Liver (tissue), 9 donors: ENCODE results near the gene ANGPTL7. TPM values are rescaled to one million over a fixed set of nuclear protein-coding genes. Genes with fewer than 3 reads are reported as not detected.

ENCODE experiments used
- DNase-seq: peaks from one replicate; pipeline ENCODE4 v3.0.0-alpha.2; 2017; ENCODE audit warnings: low spot score
- H3K27ac ChIP-seq, 2 donors: one replicate each; pipeline ENCODE4 v1.7.0; 2013; ENCODE audit warnings: inconsistent platforms in 2 of 2, low read length in 2 of 2, control low read depth in 1 of 2, low read depth in 1 of 2, mild to moderate bottlenecking in 1 of 2
- H3K27me3 ChIP-seq, 4 donors: one replicate each; pipeline versions ENCODE4 v1.6.1 to v1.7.0; 2013; ENCODE audit warnings: low read length in 3 of 4, inconsistent platforms in 1 of 4, mild to moderate bottlenecking in 1 of 4, moderate library complexity in 1 of 4; ENCODE audit not compliant: control insufficient read depth in 4 of 4, insufficient read depth in 4 of 4
- H3K36me3 ChIP-seq, 4 donors: one replicate each; pipeline versions ENCODE4 v1.6.1 to v1.7.0; 2013; ENCODE audit warnings: low read length in 3 of 4, mild to moderate bottlenecking in 3 of 4, low read depth in 1 of 4, moderate library complexity in 1 of 4; ENCODE audit not compliant: control insufficient read depth in 4 of 4, insufficient read depth in 3 of 4
- H3K4me1 ChIP-seq, 4 donors: one replicate each; pipeline versions ENCODE4 v1.6.1 to v1.7.0; 2013; ENCODE audit warnings: low read length in 3 of 4, mild to moderate bottlenecking in 3 of 4, moderate library complexity in 1 of 4; ENCODE audit not compliant: control insufficient read depth in 4 of 4, insufficient read depth in 4 of 4
- H3K4me3 ChIP-seq, 3 donors: one replicate each; pipeline versions ENCODE4 v1.6.1 to v1.7.0; 2013; ENCODE audit warnings: low read length in 3 of 3, control low read depth in 1 of 3, low read depth in 1 of 3, mild to moderate bottlenecking in 1 of 3
- H3K9ac ChIP-seq, 2 donors: one replicate each; pipeline ENCODE4 v1.7.0; 2013; ENCODE audit warnings: low read length in 2 of 2, mild to moderate bottlenecking in 2 of 2, moderate library complexity in 2 of 2, control low read depth in 1 of 2, low read depth in 1 of 2
- H3K9me3 ChIP-seq, 4 donors: one replicate each; pipeline versions ENCODE4 v1.6.1 to v1.7.0; 2013; ENCODE audit warnings: low read length in 3 of 4; ENCODE audit not compliant: control insufficient read depth in 4 of 4
- EGR1 ChIP-seq, 2 donors: IDR thresholded peaks; 2 replicates each; pipeline ENCODE4 v1.6.1; 2016 to 2018; ENCODE audit warnings: antibody characterized with exemption in 2 of 2, low read depth in 2 of 2
- FOXA1 ChIP-seq: IDR thresholded peaks from 2 replicates; pipeline ENCODE4 v1.6.1; 2016; ENCODE audit warnings: antibody characterized with exemption
- FOXA2 ChIP-seq: IDR thresholded peaks from 2 replicates; pipeline ENCODE4 v1.6.1; 2016; ENCODE audit warnings: antibody characterized with exemption
- GABPA ChIP-seq, 2 donors: IDR thresholded peaks in 1 of 2; conservative IDR thresholded peaks in 1 of 2; 2 replicates each; pipeline ENCODE4 v1.6.1; 2016; ENCODE audit warnings: antibody characterized with exemption in 2 of 2, mild to moderate bottlenecking in 1 of 2, moderate library complexity in 1 of 2
- HNF4A ChIP-seq, 2 donors: conservative IDR thresholded peaks; 2 replicates each; pipeline ENCODE4 v1.6.1; 2016; ENCODE audit warnings: antibody characterized with exemption in 2 of 2, mild to moderate bottlenecking in 2 of 2
- NR2F2 ChIP-seq: IDR thresholded peaks from 2 replicates; pipeline ENCODE4 v1.6.1; 2016; ENCODE audit warnings: antibody characterized with exemption
- RAD21 ChIP-seq, 2 donors: IDR thresholded peaks; 2 replicates each; pipeline ENCODE4 v1.6.1; 2016; ENCODE audit warnings: antibody characterized with exemption in 2 of 2, mild to moderate bottlenecking in 2 of 2
- RXRA ChIP-seq, 2 donors: IDR thresholded peaks; 2 replicates each; pipeline ENCODE4 v1.6.1; 2017 to 2018; ENCODE audit warnings: antibody characterized with exemption in 2 of 2, mild to moderate bottlenecking in 1 of 2
- SP1 ChIP-seq: IDR thresholded peaks from 2 replicates; pipeline ENCODE4 v1.6.1; 2018; ENCODE audit warnings: antibody characterized with exemption, mild to moderate bottlenecking
- TAF1 ChIP-seq: conservative IDR thresholded peaks from 2 replicates; pipeline ENCODE4 v1.6.1; 2016; ENCODE audit warnings: antibody characterized with exemption, mild to moderate bottlenecking
- YY1 ChIP-seq: IDR thresholded peaks from 2 replicates; pipeline ENCODE4 v1.6.1; 2016; ENCODE audit warnings: antibody characterized with exemption, mild to moderate bottlenecking
- WGBS: extraction: QIAGEN DNeasy Blood & Tissue Kit; methylation state at CpG from one replicate; pipeline ENCODE4 v1.1.7; 2013; 5-methylcytosine and 5-hydroxymethylcytosine counted together
- polyA plus RNA-seq, 2 donors: library from polyadenylated mRNA; stranded (reverse) in 1 of 2; unstranded in 1 of 2; fragments of 200-250 nt in 1 of 2; fragments of >200 nt in 1 of 2; fragmentation: Nextera tagmentation in 1 of 2; extraction: Ambion mirVana in 1 of 2; gene quantifications; one replicate each; pipeline versions ENCODE4 v1.2.1 to v1.2.3, GENCODE V29; 2013 to 2015
- total RNA-seq, 2 donors: library from RNA; depleted of rRNA; stranded (reverse); fragments of >200 nt; gene quantifications; one replicate each; pipeline ENCODE4 v1.2.3, GENCODE V29; 2014
- TF ChIP-seq, protein P1 (sequence below): IDR thresholded peaks from 2 replicates; pipeline ENCODE4 v1.6.1; 2016; ENCODE audit warnings: antibody characterized with exemption, mild to moderate bottlenecking
- TF ChIP-seq, protein P2 (sequence below): IDR thresholded peaks from 2 replicates; pipeline ENCODE4 v1.6.1; 2016; ENCODE audit warnings: antibody characterized with exemption
- TF ChIP-seq, protein P3 (sequence below): IDR thresholded peaks from 2 replicates; pipeline ENCODE4 v1.6.1; 2016; ENCODE audit warnings: antibody characterized with exemption
- TF ChIP-seq, protein P4 (sequence below): fragments of 150-350 bp; IDR thresholded peaks from 2 replicates; pipeline ENCODE4 v1.5.1; 2017; ENCODE audit warnings: improper control_type of control experiment, low read depth, low read length; ENCODE audit not compliant: missing input control
- TF ChIP-seq, protein P5 (sequence below): IDR thresholded peaks from 2 replicates; pipeline ENCODE4 v1.6.1; 2016; ENCODE audit warnings: antibody characterized with exemption
- donor health status: healthy.
- donor health status: healthy.
- donor health status: healthy.
- donor health status: healthy.
- donor health status: healthy.

ANGPTL7 gene
- total and polyA plus RNA-seq, 4 donors: 0.06 to 0.07 TPM; not detected in 2

DNA sequence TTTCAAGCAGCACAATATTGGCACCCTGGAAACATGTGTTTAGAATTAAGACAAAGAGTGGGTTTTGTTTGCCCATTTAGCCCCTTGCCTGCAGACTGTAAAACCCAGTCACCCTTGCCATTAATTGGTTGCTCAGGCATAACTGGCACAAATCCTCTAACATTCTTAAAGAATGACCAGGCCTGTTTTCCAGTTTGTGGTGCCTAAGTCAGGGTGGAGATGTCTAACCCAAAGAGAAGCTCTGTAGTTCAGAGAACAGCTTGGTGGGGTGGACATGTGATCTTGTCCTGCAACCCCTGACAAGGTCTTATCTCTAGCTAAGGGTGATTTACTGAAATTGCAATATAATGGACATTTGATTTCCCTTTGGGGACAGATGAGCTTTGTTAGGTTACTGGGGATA is 8.8 kb upstream of the ANGPTL7 start:
- TF ChIP-seq GABPA (IDR thresholded peaks at IDR 0.05 in 1 of 2, conservative IDR thresholded peaks at IDR 0.05 in 1 of 2): no peak
- TF ChIP-seq, protein P1, sequence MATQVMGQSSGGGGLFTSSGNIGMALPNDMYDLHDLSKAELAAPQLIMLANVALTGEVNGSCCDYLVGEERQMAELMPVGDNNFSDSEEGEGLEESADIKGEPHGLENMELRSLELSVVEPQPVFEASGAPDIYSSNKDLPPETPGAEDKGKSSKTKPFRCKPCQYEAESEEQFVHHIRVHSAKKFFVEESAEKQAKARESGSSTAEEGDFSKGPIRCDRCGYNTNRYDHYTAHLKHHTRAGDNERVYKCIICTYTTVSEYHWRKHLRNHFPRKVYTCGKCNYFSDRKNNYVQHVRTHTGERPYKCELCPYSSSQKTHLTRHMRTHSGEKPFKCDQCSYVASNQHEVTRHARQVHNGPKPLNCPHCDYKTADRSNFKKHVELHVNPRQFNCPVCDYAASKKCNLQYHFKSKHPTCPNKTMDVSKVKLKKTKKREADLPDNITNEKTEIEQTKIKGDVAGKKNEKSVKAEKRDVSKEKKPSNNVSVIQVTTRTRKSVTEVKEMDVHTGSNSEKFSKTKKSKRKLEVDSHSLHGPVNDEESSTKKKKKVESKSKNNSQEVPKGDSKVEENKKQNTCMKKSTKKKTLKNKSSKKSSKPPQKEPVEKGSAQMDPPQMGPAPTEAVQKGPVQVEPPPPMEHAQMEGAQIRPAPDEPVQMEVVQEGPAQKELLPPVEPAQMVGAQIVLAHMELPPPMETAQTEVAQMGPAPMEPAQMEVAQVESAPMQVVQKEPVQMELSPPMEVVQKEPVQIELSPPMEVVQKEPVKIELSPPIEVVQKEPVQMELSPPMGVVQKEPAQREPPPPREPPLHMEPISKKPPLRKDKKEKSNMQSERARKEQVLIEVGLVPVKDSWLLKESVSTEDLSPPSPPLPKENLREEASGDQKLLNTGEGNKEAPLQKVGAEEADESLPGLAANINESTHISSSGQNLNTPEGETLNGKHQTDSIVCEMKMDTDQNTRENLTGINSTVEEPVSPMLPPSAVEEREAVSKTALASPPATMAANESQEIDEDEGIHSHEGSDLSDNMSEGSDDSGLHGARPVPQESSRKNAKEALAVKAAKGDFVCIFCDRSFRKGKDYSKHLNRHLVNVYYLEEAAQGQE: no peak
- TF ChIP-seq, protein P2, sequence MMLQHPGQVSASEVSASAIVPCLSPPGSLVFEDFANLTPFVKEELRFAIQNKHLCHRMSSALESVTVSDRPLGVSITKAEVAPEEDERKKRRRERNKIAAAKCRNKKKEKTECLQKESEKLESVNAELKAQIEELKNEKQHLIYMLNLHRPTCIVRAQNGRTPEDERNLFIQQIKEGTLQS: no peak
- no peak for TF ChIP-seq TAF1
- TF ChIP-seq HNF4A (conservative IDR thresholded peaks at IDR 0.05): no peak
- no peak for TF ChIP-seq FOXA2
- TF ChIP-seq, protein P3, sequence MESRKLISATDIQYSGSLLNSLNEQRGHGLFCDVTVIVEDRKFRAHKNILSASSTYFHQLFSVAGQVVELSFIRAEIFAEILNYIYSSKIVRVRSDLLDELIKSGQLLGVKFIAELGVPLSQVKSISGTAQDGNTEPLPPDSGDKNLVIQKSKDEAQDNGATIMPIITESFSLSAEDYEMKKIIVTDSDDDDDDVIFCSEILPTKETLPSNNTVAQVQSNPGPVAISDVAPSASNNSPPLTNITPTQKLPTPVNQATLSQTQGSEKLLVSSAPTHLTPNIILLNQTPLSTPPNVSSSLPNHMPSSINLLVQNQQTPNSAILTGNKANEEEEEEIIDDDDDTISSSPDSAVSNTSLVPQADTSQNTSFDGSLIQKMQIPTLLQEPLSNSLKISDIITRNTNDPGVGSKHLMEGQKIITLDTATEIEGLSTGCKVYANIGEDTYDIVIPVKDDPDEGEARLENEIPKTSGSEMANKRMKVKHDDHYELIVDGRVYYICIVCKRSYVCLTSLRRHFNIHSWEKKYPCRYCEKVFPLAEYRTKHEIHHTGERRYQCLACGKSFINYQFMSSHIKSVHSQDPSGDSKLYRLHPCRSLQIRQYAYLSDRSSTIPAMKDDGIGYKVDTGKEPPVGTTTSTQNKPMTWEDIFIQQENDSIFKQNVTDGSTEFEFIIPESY: no peak
- TF ChIP-seq, protein P4, sequence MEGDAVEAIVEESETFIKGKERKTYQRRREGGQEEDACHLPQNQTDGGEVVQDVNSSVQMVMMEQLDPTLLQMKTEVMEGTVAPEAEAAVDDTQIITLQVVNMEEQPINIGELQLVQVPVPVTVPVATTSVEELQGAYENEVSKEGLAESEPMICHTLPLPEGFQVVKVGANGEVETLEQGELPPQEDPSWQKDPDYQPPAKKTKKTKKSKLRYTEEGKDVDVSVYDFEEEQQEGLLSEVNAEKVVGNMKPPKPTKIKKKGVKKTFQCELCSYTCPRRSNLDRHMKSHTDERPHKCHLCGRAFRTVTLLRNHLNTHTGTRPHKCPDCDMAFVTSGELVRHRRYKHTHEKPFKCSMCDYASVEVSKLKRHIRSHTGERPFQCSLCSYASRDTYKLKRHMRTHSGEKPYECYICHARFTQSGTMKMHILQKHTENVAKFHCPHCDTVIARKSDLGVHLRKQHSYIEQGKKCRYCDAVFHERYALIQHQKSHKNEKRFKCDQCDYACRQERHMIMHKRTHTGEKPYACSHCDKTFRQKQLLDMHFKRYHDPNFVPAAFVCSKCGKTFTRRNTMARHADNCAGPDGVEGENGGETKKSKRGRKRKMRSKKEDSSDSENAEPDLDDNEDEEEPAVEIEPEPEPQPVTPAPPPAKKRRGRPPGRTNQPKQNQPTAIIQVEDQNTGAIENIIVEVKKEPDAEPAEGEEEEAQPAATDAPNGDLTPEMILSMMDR: no peak
- TF ChIP-seq NR2F2: no peak
- no peak for TF ChIP-seq YY1
- TF ChIP-seq RXRA (IDR thresholded peaks at IDR 0.05): no peak
- TF ChIP-seq SP1: no peak
- no peak for TF ChIP-seq FOXA1
- no peak for TF ChIP-seq EGR1 (IDR thresholded peaks at IDR 0.05; ENCODE audit: low read depth in 2 of 2)
- H3K9ac ChIP-seq: no peak overlapping the region
- H3K27ac ChIP-seq: no peak overlapping the region
- H3K27me3 ChIP-seq: no peaks in the 10 kb centered on the region
- no peaks in the 10 kb centered on the region for H3K9me3 ChIP-seq
- H3K4me1 ChIP-seq: peaks cover 0 to 11% (median 3%) of the 10 kb centered on the region in 4 donors
- H3K4me3 ChIP-seq: no peak overlapping the region
- peaks cover 0 to 8% (median 5%) of the 10 kb centered on the region in 4 donors for H3K36me3 ChIP-seq
- no peak for DNase-seq

DNA sequence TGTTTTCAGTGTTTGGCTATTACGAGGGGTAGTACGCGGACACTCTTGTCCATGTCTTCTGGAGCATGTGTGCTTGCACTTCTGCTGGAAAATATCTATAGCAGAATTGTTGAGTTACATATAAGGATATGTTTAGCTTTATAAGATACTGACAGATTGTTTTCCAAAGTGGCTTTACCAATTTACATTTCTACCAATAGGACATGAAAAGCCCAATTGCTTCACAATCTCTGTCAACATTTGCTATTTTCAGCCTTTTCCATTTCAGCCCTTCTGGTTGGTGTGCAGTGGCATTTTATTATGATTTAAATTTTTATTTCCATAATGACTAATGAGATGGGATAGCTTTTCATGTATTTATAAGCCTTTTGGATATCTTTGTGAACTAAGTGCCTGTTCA is 6.3 kb upstream of the ANGPTL7 start:
- Histone ChIP-seq H3K4me1 (peaks cover 0 to 14% (median 3%) of the 10 kb centered on the region in 4 donors), H3K36me3 (peaks cover 0 to 8% (median 2%) of the 10 kb centered on the region in 4 donors), H3K4me3 (no peak overlapping the region), H3K9ac (no peak overlapping the region), H3K27me3 (no peaks in the 10 kb centered on the region), H3K9me3 (no peaks in the 10 kb centered on the region), H3K27ac (no peak overlapping the region)
- WGBS: 100% methylated on average over 3 of the region's 3 CpGs
- DNase-seq: no peak
- TF ChIP-seq, protein P5, sequence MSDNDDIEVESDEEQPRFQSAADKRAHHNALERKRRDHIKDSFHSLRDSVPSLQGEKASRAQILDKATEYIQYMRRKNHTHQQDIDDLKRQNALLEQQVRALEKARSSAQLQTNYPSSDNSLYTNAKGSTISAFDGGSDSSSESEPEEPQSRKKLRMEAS: no peak
- TF ChIP-seq HNF4A (conservative IDR thresholded peaks at IDR 0.05): no peak
- TF ChIP-seq, protein P4: no peak
- TF ChIP-seq TAF1: no peak
- TF ChIP-seq, protein P3: no peak
- TF ChIP-seq YY1: no peak
- no peak for TF ChIP-seq GABPA (IDR thresholded peaks at IDR 0.05 in 1 of 2, conservative IDR thresholded peaks at IDR 0.05 in 1 of 2)
- no peak for TF ChIP-seq FOXA1
- no peak for TF ChIP-seq NR2F2
- no peak for TF ChIP-seq RAD21 (IDR thresholded peaks at IDR 0.05)
- TF ChIP-seq EGR1 (IDR thresholded peaks at IDR 0.05; ENCODE audit: low read depth in 2 of 2): no peak
- TF ChIP-seq FOXA2: no peak
